HEK293T (cell line): ENCODE data around the gene ADAMTS10.
"Not testable (repeated sequence)": the region's sequence is repeated elsewhere in the genome, so short reads cannot be mapped to it uniquely, and the experiment has no call there.

Source experiments
- CTCF ChIA-PET: fragments of 350-600 bp; formaldehyde crosslinking; extraction: SDS; loops from one replicate; lab custom pipeline; 2021; ENCODE audit warnings: antibody characterized with exemption, inconsistent platforms; lab: Yijun Ruan, JAX
- POLR2A ChIA-PET: fragments of 350-600 bp; formaldehyde crosslinking; extraction: SDS; loops from one replicate; lab custom pipeline; 2020; ENCODE audit warnings: antibody characterized with exemption, inconsistent platforms; lab: Yijun Ruan, JAX
- DNase-seq: peaks from one replicate; pipeline ENCODE4 v3.0.0; 2012; ENCODE audit warnings: mixed read lengths; ENCODE audit errors: extremely low spot score
- ARNT ChIP-seq: fragments of 450-650 bp; IDR thresholded peaks from 2 replicates; pipeline ENCODE4 v1.6.1; 2017; ENCODE audit warnings: mild to moderate bottlenecking
- BHLHE40 ChIP-seq: fragments of 450-650 bp; IDR thresholded peaks from 2 replicates; pipeline ENCODE4 v1.6.1; 2016; ENCODE audit warnings: mild to moderate bottlenecking, moderate library complexity, borderline replicate concordance
- CTBP1 ChIP-seq: fragments of 450-650 bp; IDR thresholded peaks from 2 replicates; pipeline ENCODE4 v1.6.1; 2016; ENCODE audit warnings: borderline replicate concordance
- ELF4 ChIP-seq: fragments of 450-650 bp; IDR thresholded peaks from 2 replicates; pipeline ENCODE4 v1.6.1; 2017; ENCODE audit warnings: antibody characterized with exemption
- FOXA1 ChIP-seq: fragments of 450-650 bp; IDR thresholded peaks from 2 replicates; pipeline ENCODE4 v1.6.1; 2016; ENCODE audit warnings: mild to moderate bottlenecking
- FOXK2 ChIP-seq: fragments of 450-650 bp; IDR thresholded peaks from 2 replicates; pipeline ENCODE4 v1.6.1; 2016; ENCODE audit warnings: mild to moderate bottlenecking
- FOXM1 ChIP-seq: fragments of 450-650 bp; IDR thresholded peaks from 2 replicates; pipeline ENCODE4 v1.6.1; 2017; ENCODE audit warnings: mild to moderate bottlenecking, borderline replicate concordance
- HDGF ChIP-seq: fragments of 450-650 bp; IDR thresholded peaks from 2 replicates; pipeline ENCODE4 v1.6.1; 2017; ENCODE audit warnings: antibody characterized with exemption, borderline replicate concordance
- L3MBTL2 ChIP-seq: fragments of 450-650 bp; conservative IDR thresholded peaks from 2 replicates; pipeline ENCODE4 v1.6.1; 2016; ENCODE audit warnings: mild to moderate bottlenecking
- LEF1 ChIP-seq: fragments of 450-650 bp; IDR thresholded peaks from 2 replicates; pipeline ENCODE4 v1.6.1; 2017; ENCODE audit warnings: mild to moderate bottlenecking, borderline replicate concordance
- NFRKB ChIP-seq: fragments of 450-650 bp; IDR thresholded peaks from 2 replicates; pipeline ENCODE4 v1.6.1; 2016; ENCODE audit warnings: mild to moderate bottlenecking, moderate library complexity
- SP1 ChIP-seq: fragments of 450-650 bp; IDR thresholded peaks from 2 replicates; pipeline ENCODE4 v1.6.1; 2017
- SUZ12 ChIP-seq: fragments of 450-650 bp; IDR thresholded peaks from 2 replicates; pipeline ENCODE4 v1.6.1; 2016; ENCODE audit warnings: mild to moderate bottlenecking
- TARDBP ChIP-seq: fragments of 450-650 bp; IDR thresholded peaks from 2 replicates; pipeline ENCODE4 v1.6.1; 2016
- ZNF384 ChIP-seq: fragments of 450-650 bp; IDR thresholded peaks from 2 replicates; pipeline ENCODE4 v1.6.1; 2016
- TF ChIP-seq, protein P1 (sequence below): fragments of 450-650 bp; IDR thresholded peaks from 2 replicates; pipeline ENCODE4 v1.6.1; 2016

Gene ADAMTS10

GRCh38 chr19:8571006-8571411 lies 39.5 kb downstream of the ADAMTS10 start:
- no peak for DNase-seq
- no peak for TF ChIP-seq HDGF
- no peak for TF ChIP-seq LEF1
- CTCF ChIA-PET = interaction anchor here (1.2 kb wide), 1 partner anchor 10 kb away, joined by 9 read pairs; no protein-coding TSS in a partner anchor
- POLR2A ChIA-PET = no interaction called here

DNA sequence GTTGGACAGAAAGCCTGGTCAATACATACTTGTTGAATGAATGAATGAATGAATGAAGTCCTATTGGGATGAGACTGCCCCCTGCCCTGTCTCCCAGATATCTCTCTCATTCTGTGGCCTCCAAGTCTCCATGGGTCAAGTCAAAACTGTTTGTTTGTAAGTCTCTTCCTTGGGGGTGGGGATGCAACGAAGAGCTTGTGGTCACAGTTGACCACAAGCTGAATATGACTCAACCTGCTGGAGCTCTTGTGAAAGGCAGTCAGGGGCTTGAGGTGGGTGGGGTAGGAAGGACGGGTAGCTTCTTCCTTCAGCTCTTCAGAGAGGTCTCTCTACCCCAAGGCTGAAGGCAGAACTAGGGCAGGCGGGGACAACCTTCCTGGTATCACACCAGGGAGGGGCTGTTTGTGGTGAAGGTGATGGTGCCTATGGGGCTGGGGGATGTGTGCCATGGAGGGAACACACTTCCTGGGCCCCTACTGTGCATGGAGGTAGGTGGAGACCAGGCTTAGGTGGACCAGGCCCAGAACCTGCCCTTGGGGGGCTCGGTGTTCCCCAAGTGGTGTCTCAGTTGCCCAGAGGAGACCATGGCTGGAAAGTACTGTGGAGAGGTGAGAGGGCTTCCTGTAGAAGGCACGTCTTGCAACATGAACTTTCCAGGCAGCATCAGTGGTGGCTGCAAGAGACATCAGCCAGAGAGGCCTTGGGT lies 41.3 kb downstream of the ADAMTS10 start:
- TF ChIP-seq, protein P1, sequence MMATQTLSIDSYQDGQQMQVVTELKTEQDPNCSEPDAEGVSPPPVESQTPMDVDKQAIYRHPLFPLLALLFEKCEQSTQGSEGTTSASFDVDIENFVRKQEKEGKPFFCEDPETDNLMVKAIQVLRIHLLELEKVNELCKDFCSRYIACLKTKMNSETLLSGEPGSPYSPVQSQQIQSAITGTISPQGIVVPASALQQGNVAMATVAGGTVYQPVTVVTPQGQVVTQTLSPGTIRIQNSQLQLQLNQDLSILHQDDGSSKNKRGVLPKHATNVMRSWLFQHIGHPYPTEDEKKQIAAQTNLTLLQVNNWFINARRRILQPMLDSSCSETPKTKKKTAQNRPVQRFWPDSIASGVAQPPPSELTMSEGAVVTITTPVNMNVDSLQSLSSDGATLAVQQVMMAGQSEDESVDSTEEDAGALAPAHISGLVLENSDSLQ = no peak
- DNase-seq = no peak
- ChIA-PET CTCF (interaction anchor here (1.4 kb wide), 1 partner anchor 12 kb away, joined by 4 read pairs; no protein-coding TSS in a partner anchor), POLR2A (interaction anchor here (0.5 kb wide), 1 partner anchor 177 kb away, joined by 3 read pairs; no protein-coding TSS in a partner anchor)

DNA sequence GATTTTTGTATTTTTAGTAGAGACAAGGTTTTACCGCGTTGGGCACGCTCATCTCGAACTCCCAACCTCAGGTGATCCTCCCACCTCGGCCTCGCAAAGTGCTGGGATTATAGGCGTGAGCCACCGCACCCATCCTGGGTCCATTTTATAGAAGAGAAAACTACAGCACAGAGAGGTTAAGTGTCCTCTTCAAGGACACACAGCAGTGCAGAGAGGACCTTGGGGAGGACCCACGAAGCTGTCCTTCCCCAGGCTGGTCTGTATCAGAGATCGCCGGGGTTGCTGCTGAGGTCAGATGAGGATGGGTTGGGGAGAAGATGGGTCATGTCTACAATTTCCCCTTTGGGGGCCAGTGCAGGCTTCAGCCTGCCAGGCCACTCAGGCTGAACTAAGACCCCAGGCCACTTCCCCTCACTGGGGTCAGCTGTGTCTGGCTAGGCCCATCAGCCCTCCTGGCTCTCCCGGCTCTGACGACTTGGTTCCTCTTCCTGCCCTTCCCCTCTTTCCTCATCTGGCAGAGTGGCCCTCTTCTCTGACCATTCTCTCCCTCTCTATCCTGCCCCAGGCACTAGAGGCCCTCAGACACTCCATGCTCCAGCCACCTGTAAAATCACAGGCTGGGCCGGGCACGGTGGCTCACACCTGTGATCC lies 42.9 kb downstream of the ADAMTS10 start:
- ChIA-PET CTCF (interaction anchor here (1.4 kb wide), 1 partner anchor 13 kb away, joined by 9 read pairs; no protein-coding TSS in a partner anchor), POLR2A (interaction anchor here (1.0 kb wide), 1 partner anchor 61 kb away, joined by 3 read pairs; no protein-coding TSS in a partner anchor)
- TF ChIP-seq, protein P1 = no peak
- TF ChIP-seq L3MBTL2 = no peak
- no peak for TF ChIP-seq CTBP1
- no peak for TF ChIP-seq ARNT
- no peak for TF ChIP-seq ZNF384
- no peak for TF ChIP-seq NFRKB
- TF ChIP-seq FOXM1 = no peak
- no peak for TF ChIP-seq HDGF
- TF ChIP-seq TARDBP = no peak
- TF ChIP-seq ELF4 = no peak
- no peak for TF ChIP-seq FOXA1
- no peak for TF ChIP-seq BHLHE40
- TF ChIP-seq SUZ12 = no peak
- TF ChIP-seq SP1 = no peak
- no peak for TF ChIP-seq FOXK2
- TF ChIP-seq LEF1 = no peak
- DNase-seq = no peak

- ChIA-PET CTCF (interaction anchor here (1.4 kb wide), 1 partner anchor 14 kb away, joined by 9 read pairs; no protein-coding TSS in a partner anchor), POLR2A (interaction anchor here (0.5 to 1.0 kb wide), 2 partner anchors 61 to 1261 kb away, joined by 3 read pairs; partner anchors contain the start of gene UBL5)
- no peak for DNase-seq
- TF ChIP-seq FOXM1 (no peak), ZNF384 (no peak), BHLHE40 (no peak), HDGF (no peak), ELF4 (no peak), SUZ12 (no peak), SP1 (no peak), FOXA1 (no peak), CTBP1 (no peak), NFRKB (no peak), TARDBP (no peak), L3MBTL2 (no peak), LEF1 (no peak), ARNT (no peak)
- TF ChIP-seq, protein P1 = no peak
These were observed 43.7 kb downstream of the ADAMTS10 start for GRCh38 chr19:8566855-8567254.

DNA sequence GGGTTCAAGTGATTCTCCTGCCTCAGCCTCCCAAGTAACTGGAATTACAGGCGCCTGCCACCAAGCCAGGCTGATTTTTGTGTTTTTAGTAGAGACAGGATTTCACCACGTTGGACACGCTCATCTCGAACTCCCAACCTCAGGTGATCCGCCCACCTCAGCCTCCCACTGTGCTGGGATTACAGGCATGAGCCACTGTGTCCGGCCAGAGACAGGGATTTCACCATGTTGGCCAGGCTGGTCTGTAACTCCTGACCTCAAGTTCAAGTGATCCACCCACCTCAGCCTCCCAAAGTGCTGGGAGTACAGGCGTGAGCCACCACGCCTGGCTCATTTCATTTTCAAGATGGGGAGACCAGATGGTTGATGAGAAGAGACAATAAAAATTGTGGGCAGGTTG lies 45.6 kb downstream of the ADAMTS10 start:
- DNase-seq, POLR2A ChIA-PET: not testable (repeated sequence)
- CTCF ChIA-PET = interaction anchor here (0.6 kb wide), 1 partner anchor 14 kb away, joined by 3 read pairs; no protein-coding TSS in a partner anchor

GRCh38 chr19:8561075-8561764 lies 49.3 kb downstream of the ADAMTS10 start:
- POLR2A ChIA-PET = no interaction called here
- CTCF ChIA-PET = no interaction called here
- no peak for DNase-seq
- TF ChIP-seq LEF1 = no peak
- TF ChIP-seq NFRKB = no peak
- TF ChIP-seq FOXM1 = no peak
- TF ChIP-seq, protein P1 = no peak
- TF ChIP-seq TARDBP = no peak
- no peak for TF ChIP-seq ZNF384
- no peak for TF ChIP-seq HDGF
- TF ChIP-seq ELF4 = no peak
